Neural cell (in vitro differentiated cells): ENCODE data around the gene MVD.

Experiments
- EP300 ChIP-seq: fragments of 450-650 bp; conservative IDR thresholded peaks from 2 replicates; pipeline ENCODE4 v1.6.1; 2014; ENCODE audit warnings: antibody characterized with exemption, mild to moderate bottlenecking, moderate library complexity; ENCODE audit not compliant: poor library complexity, severe bottlenecking
- EZH2 ChIP-seq: fragments of 200-600, 300-800 bp; shearing (Covaris generic), sonication (generic); IDR thresholded peaks from 2 replicates; pipeline ENCODE4 v1.6.1; 2014; ENCODE audit warnings: antibody characterized with exemption, low read length, borderline replicate concordance, mild to moderate bottlenecking; ENCODE audit not compliant: insufficient read depth, poor library complexity, severe bottlenecking
- MXI1 ChIP-seq: fragments of 450-650 bp; conservative IDR thresholded peaks from 2 replicates; pipeline ENCODE4 v1.6.1; 2014; ENCODE audit warnings: antibody characterized with exemption, mild to moderate bottlenecking; ENCODE audit not compliant: poor library complexity, severe bottlenecking
- POLR2AphosphoS5 ChIP-seq: IDR thresholded peaks from 2 replicates; pipeline ENCODE4 v1.6.1; 2012
- RAD21 ChIP-seq: fragments of 450-650 bp; conservative IDR thresholded peaks from 2 replicates; pipeline ENCODE4 v1.6.1; 2014; ENCODE audit warnings: antibody characterized with exemption, mild to moderate bottlenecking, moderate library complexity
- TAF1 ChIP-seq: IDR thresholded peaks from 2 replicates; pipeline ENCODE4 v1.6.1; 2012; ENCODE audit warnings: low read depth
- TF ChIP-seq, protein P1 (sequence below): fragments of 450-650 bp; IDR thresholded peaks from 2 replicates; pipeline ENCODE4 v1.5.1; 2014; ENCODE audit warnings: antibody characterized with exemption, mild to moderate bottlenecking, moderate library complexity; ENCODE audit not compliant: poor library complexity, severe bottlenecking
- TF ChIP-seq, protein P2 (sequence below): IDR thresholded peaks from 2 replicates; pipeline ENCODE4 v1.6.1; 2012; ENCODE audit warnings: borderline replicate concordance

DNA sequence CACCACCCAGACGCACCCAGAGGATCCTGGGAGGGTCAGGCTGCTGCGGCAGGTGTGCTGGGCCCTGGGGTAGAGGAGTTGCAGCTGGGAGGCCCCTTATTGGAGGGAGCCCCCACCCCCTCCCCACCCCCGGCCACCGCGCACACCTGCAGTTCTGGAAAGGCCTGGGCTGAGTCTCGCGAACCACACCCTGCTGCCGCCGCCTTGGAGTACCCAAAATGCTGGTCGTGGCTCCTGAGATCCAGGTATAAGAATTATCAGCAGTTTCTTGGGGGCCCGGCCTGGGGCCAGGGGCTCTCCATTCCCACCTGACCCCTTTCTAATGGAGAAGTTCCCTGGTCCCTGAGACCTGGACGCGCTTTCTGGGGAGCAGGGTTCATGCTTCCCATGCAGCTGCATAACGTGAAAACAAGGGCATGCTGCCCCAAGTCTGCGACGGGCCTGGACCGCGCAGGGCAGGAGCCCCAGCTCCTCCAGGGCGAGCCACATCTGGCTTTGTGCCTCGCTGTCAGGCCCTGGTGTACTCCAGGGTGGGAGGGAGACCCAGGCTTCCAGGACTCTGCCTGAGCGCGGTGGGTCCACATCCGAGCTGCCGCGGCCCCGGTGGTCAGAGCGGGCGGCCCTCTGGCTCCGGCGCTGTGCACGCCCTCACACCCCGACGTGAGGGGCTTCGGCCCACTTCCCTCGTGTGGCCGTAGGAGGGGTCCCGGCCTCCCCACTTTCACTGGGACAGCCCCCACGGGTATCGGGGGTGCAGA is 30.7 kb upstream of the MVD start:
- TF ChIP-seq, protein P1, sequence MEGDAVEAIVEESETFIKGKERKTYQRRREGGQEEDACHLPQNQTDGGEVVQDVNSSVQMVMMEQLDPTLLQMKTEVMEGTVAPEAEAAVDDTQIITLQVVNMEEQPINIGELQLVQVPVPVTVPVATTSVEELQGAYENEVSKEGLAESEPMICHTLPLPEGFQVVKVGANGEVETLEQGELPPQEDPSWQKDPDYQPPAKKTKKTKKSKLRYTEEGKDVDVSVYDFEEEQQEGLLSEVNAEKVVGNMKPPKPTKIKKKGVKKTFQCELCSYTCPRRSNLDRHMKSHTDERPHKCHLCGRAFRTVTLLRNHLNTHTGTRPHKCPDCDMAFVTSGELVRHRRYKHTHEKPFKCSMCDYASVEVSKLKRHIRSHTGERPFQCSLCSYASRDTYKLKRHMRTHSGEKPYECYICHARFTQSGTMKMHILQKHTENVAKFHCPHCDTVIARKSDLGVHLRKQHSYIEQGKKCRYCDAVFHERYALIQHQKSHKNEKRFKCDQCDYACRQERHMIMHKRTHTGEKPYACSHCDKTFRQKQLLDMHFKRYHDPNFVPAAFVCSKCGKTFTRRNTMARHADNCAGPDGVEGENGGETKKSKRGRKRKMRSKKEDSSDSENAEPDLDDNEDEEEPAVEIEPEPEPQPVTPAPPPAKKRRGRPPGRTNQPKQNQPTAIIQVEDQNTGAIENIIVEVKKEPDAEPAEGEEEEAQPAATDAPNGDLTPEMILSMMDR: no peak
- TF ChIP-seq, protein P2, sequence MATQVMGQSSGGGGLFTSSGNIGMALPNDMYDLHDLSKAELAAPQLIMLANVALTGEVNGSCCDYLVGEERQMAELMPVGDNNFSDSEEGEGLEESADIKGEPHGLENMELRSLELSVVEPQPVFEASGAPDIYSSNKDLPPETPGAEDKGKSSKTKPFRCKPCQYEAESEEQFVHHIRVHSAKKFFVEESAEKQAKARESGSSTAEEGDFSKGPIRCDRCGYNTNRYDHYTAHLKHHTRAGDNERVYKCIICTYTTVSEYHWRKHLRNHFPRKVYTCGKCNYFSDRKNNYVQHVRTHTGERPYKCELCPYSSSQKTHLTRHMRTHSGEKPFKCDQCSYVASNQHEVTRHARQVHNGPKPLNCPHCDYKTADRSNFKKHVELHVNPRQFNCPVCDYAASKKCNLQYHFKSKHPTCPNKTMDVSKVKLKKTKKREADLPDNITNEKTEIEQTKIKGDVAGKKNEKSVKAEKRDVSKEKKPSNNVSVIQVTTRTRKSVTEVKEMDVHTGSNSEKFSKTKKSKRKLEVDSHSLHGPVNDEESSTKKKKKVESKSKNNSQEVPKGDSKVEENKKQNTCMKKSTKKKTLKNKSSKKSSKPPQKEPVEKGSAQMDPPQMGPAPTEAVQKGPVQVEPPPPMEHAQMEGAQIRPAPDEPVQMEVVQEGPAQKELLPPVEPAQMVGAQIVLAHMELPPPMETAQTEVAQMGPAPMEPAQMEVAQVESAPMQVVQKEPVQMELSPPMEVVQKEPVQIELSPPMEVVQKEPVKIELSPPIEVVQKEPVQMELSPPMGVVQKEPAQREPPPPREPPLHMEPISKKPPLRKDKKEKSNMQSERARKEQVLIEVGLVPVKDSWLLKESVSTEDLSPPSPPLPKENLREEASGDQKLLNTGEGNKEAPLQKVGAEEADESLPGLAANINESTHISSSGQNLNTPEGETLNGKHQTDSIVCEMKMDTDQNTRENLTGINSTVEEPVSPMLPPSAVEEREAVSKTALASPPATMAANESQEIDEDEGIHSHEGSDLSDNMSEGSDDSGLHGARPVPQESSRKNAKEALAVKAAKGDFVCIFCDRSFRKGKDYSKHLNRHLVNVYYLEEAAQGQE: no peak
- TF ChIP-seq EZH2: no peak
- no peak for TF ChIP-seq TAF1
- no peak for TF ChIP-seq POLR2AphosphoS5
- TF ChIP-seq EP300: no peak
- no peak for TF ChIP-seq MXI1
- TF ChIP-seq RAD21: no peak
